SK-N-SH (cell line): ENCODE data around the gene RFPL1. TPM values are rescaled to one million over a fixed set of nuclear protein-coding genes. Genes with fewer than 3 reads are reported as not detected.

Source experiments
- CTCF ChIA-PET: fragments of 300-600, 350-600 bp; formaldehyde crosslinking; extraction: SDS; loops from one replicate; lab custom pipeline; 2021; lab: Yijun Ruan, JAX
- POLR2A ChIA-PET: fragments of 350-600 bp; sonication (Branson Sonifier 250); formaldehyde crosslinking; extraction: SDS; loops from one replicate; lab custom pipeline; 2020; ENCODE audit warnings: antibody characterized with exemption, inconsistent platforms; lab: Yijun Ruan, JAX
- DNase-seq: peaks from one replicate; pipeline ENCODE4 v3.0.0; 2012
- H2AFZ ChIP-seq: fragments of 200-600 bp; sonication (generic); 2 replicates; pipeline ENCODE4 v1.8.1; 2016; ENCODE audit warnings: antibody characterized with exemption, mild to moderate bottlenecking, low read depth
- H3F3A ChIP-seq: fragments of 200-600 bp; sonication (generic); replicated peaks from 2 replicates; pipeline ENCODE3; 2016; ENCODE audit warnings: antibody characterized with exemption, mild to moderate bottlenecking; ENCODE audit not compliant: insufficient read depth
- H3K27ac ChIP-seq, 2 experiments: fragments of 200-500 bp in 1 of 2; fragments of 200-600 bp in 1 of 2; sonication (Bioruptor generic) in 1 of 2; sonication (generic), shearing (Covaris generic) in 1 of 2; 2 replicates each; pipeline versions ENCODE4 v1.5.1 to v1.6.1; 2014 to 2016; ENCODE audit warnings: low read depth in 2 of 2, inconsistent platforms in 1 of 2, low read length in 1 of 2, mild to moderate bottlenecking in 1 of 2, mixed read lengths in 1 of 2
- H3K27me3 ChIP-seq: fragments of 200-600 bp; sonication (generic), shearing (Covaris generic); 2 replicates; pipeline ENCODE4 v1.6.1; 2016; ENCODE audit warnings: mixed run types; ENCODE audit not compliant: insufficient read depth
- H3K36me3 ChIP-seq, 2 experiments: fragments of 200-500 bp in 1 of 2; fragments of 200-600 bp in 1 of 2; sonication (Bioruptor generic) in 1 of 2; sonication (generic) in 1 of 2; replicated peaks in 1 of 2; 2 replicates each; pipeline versions ENCODE3 to v1.5.1; 2014 to 2016; ENCODE audit warnings: low read length in 1 of 2, mild to moderate bottlenecking in 1 of 2; ENCODE audit not compliant: insufficient read depth in 2 of 2, control insufficient read depth in 1 of 2
- H3K4me1 ChIP-seq, 2 experiments: fragments of 200-500 bp in 1 of 2; fragments of 200-600 bp in 1 of 2; sonication (Bioruptor generic) in 1 of 2; sonication (generic), shearing (Covaris generic) in 1 of 2; 2 replicates each; pipeline versions ENCODE4 v1.5.1 to v1.6.1; 2014 to 2016; ENCODE audit warnings: low read depth in 1 of 2, low read length in 1 of 2, mixed run types in 1 of 2; ENCODE audit not compliant: insufficient read depth in 2 of 2, control insufficient read depth in 1 of 2
- H3K4me2 ChIP-seq: fragments of 200-600 bp; sonication (generic), shearing (Covaris generic); 2 replicates; pipeline ENCODE4 v1.6.1; 2017; ENCODE audit warnings: mixed run types
- H3K4me3 ChIP-seq, 2 experiments: fragments of 200-500 bp in 1 of 2; fragments of 200-600 bp in 1 of 2; sonication (Bioruptor generic) in 1 of 2; sonication (generic), shearing (Covaris generic) in 1 of 2; 2 replicates each; pipeline versions ENCODE4 v1.5.1 to v1.8.1; 2014 to 2016; ENCODE audit warnings: low read depth in 2 of 2, inconsistent platforms in 1 of 2, low read length in 1 of 2, mild to moderate bottlenecking in 1 of 2, mixed read lengths in 1 of 2, moderate library complexity in 1 of 2
- H3K79me2 ChIP-seq: fragments of 200-600 bp; sonication (generic); 2 replicates; pipeline ENCODE4 v1.8.1; 2017; ENCODE audit warnings: mild to moderate bottlenecking; ENCODE audit not compliant: insufficient read depth
- H3K9ac ChIP-seq: fragments of 200-600 bp; sonication (generic); 2 replicates; pipeline ENCODE4 v1.6.1; 2017; ENCODE audit warnings: mixed run types
- H3K9me2 ChIP-seq: fragments of 200-600 bp; sonication (generic); 2 replicates; pipeline ENCODE4 v1.6.1; 2017; ENCODE audit warnings: mixed run types
- H3K9me3 ChIP-seq: fragments of 200-600 bp; sonication (generic); 2 replicates; pipeline ENCODE4 v1.6.1; 2017; ENCODE audit warnings: mixed run types, mild to moderate bottlenecking, moderate library complexity
- H4K20me1 ChIP-seq: fragments of 200-600 bp; sonication (generic); 2 replicates; pipeline ENCODE4 v1.6.1; 2017; ENCODE audit warnings: mild to moderate bottlenecking, mixed run types; ENCODE audit not compliant: insufficient read depth
- EP300 ChIP-seq, 2 experiments: IDR thresholded peaks; 2 replicates each; pipeline versions ENCODE4 v1.4.0 to v1.6.1; 2012; ENCODE audit warnings: borderline replicate concordance in 1 of 2, low read depth in 1 of 2, low read length in 1 of 2
- EZH2phosphoT487 ChIP-seq: fragments of 200-600 bp; sonication (generic); IDR thresholded peaks from 2 replicates; pipeline ENCODE4 v1.6.1; 2017; ENCODE audit warnings: low read depth, mixed run types, mild to moderate bottlenecking, antibody characterized with exemption, moderate library complexity, borderline replicate concordance
- FOXJ3 ChIP-seq: sonication (generic); formaldehyde crosslinking; IDR thresholded peaks from 2 replicates; pipeline ENCODE4 v1.5.1; 2020; ENCODE audit warnings: mild to moderate bottlenecking, missing genetic modification reagents
- FOXM1 ChIP-seq: IDR thresholded peaks from 2 replicates; pipeline ENCODE4 v1.4.0; 2012; ENCODE audit warnings: low read depth, mild to moderate bottlenecking
- GABPA ChIP-seq: IDR thresholded peaks from 2 replicates; pipeline ENCODE4 v1.4.0; 2012; ENCODE audit warnings: low read depth, mild to moderate bottlenecking
- JUND ChIP-seq: IDR thresholded peaks from 2 replicates; pipeline ENCODE4 v1.4.0; 2012
- MXI1 ChIP-seq: IDR thresholded peaks from 2 replicates; pipeline ENCODE4 v1.6.1; 2012; ENCODE audit warnings: mild to moderate bottlenecking, low read depth, low read length, improper control_type of control experiment
- NFIC ChIP-seq: IDR thresholded peaks from 2 replicates; pipeline ENCODE4 v1.4.0; 2012; ENCODE audit warnings: borderline replicate concordance
- NRF1 ChIP-seq: IDR thresholded peaks from 2 replicates; pipeline ENCODE4 v1.6.1; 2012; ENCODE audit warnings: low read depth, mild to moderate bottlenecking, low read length
- POLR2AphosphoS5 ChIP-seq: IDR thresholded peaks from 2 replicates; pipeline ENCODE4 v1.6.1; 2012; ENCODE audit warnings: low read depth, low read length
- TAF1 ChIP-seq: IDR thresholded peaks from 2 replicates; pipeline ENCODE4 v1.6.1; 2012; ENCODE audit warnings: low read depth, mild to moderate bottlenecking, low read length, moderate library complexity, borderline replicate concordance
- YY1 ChIP-seq: IDR thresholded peaks from 2 replicates; pipeline ENCODE4 v1.4.0; 2012; ENCODE audit warnings: low read depth, mild to moderate bottlenecking
- ZBTB33 ChIP-seq: IDR thresholded peaks from 2 replicates; pipeline ENCODE4 v1.4.0; 2012; ENCODE audit warnings: low read depth, borderline replicate concordance
- WGBS: methylation state at CpG from one replicate; pipeline ENCODE4 v1.1.6; 2017; ENCODE audit warnings: low lambda C conversion rate; 5-methylcytosine and 5-hydroxymethylcytosine counted together
- polyA plus RNA-seq, 3 experiments: library from polyadenylated mRNA; depleted of rRNA; stranded (reverse); fragments of >200 nt; gene quantifications; 2 replicates each; pipeline ENCODE4 v1.2.3, GENCODE V29; 2012
- TF ChIP-seq, protein P1 (sequence below): IDR thresholded peaks from 2 replicates; pipeline ENCODE4 v1.4.0; 2012; ENCODE audit warnings: low read depth, borderline replicate concordance
- TF ChIP-seq, protein P2 (sequence below): fragments of 150-350 bp; IDR thresholded peaks from 2 replicates; pipeline ENCODE4 v1.6.1; 2017; ENCODE audit warnings: antibody characterized with exemption, low read length, low read depth, borderline replicate concordance
- TF ChIP-seq, protein P3 (sequence below): IDR thresholded peaks from 2 replicates; pipeline ENCODE4; 2012

Gene RFPL1
- polyA plus RNA-seq, 1 of the 3 experiments (the other 2 are of a cell fraction): not detected

- ChIA-PET CTCF (interaction anchor here (0.7 kb wide), 1 partner anchor 11 kb away, joined by 3 read pairs; no protein-coding TSS in a partner anchor), POLR2A (no interaction called here)
- Histone ChIP-seq H3K79me2 (no peaks in the 10 kb centered on the region), H3K27ac (no peak overlapping the region), H4K20me1 (no peaks in the 10 kb centered on the region), H3K9me2 (no peaks in the 10 kb centered on the region), H2AFZ (no peak overlapping the region), H3K4me1 (peaks cover 0 to 8% of the 10 kb centered on the region in 2 experiments; a peak in 1 of 4 replicates), H3K4me2 (no peak overlapping the region), H3K36me3 (no peaks in the 10 kb centered on the region), H3K9ac (no peak overlapping the region), H3F3A (no peaks in the 10 kb centered on the region), H3K27me3 (no peaks in the 10 kb centered on the region), H3K9me3 (no peaks in the 10 kb centered on the region), H3K4me3 (no peak overlapping the region)
- WGBS: 50% methylated on average over 3 of the region's 9 CpGs
- TF ChIP-seq, protein P1, sequence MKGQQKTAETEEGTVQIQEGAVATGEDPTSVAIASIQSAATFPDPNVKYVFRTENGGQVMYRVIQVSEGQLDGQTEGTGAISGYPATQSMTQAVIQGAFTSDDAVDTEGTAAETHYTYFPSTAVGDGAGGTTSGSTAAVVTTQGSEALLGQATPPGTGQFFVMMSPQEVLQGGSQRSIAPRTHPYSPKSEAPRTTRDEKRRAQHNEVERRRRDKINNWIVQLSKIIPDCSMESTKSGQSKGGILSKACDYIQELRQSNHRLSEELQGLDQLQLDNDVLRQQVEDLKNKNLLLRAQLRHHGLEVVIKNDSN: no peak
- DNase-seq: no peak
These were observed 21.4 kb downstream of the RFPL1 start for GRCh38 chr22:29459773-29460172.

GRCh38 chr22:29461263-29461662 lies 22.9 kb downstream of the RFPL1 start:
- Histone ChIP-seq H3F3A (no peaks in the 10 kb centered on the region), H3K4me3 (no peak overlapping the region), H3K79me2 (no peaks in the 10 kb centered on the region), H3K9ac (no peak overlapping the region), H3K9me3 (no peaks in the 10 kb centered on the region), H2AFZ (no peak overlapping the region), H3K27me3 (no peaks in the 10 kb centered on the region), H3K27ac (no peak overlapping the region), H3K9me2 (no peaks in the 10 kb centered on the region), H4K20me1 (no peaks in the 10 kb centered on the region), H3K4me1 (peaks cover 0 to 6% of the 10 kb centered on the region in 2 experiments; a peak in 1 of 4 replicates), H3K36me3 (no peaks in the 10 kb centered on the region), H3K4me2 (no peak overlapping the region)
- CTCF ChIA-PET: no interaction called here
- TF ChIP-seq EP300 (IDR thresholded peaks at IDR 0.05; ENCODE audit: borderline replicate concordance in 1 of 2, low read depth in 1 of 2, low read length in 1 of 2) (no peak), GABPA (no peak), NRF1 (no peak), NFIC (no peak), ZBTB33 (no peak), POLR2AphosphoS5 (no peak), JUND (no peak), FOXM1 (no peak), MXI1 (no peak), FOXJ3 (CRISPR knock-in tag) (no peak), YY1 (no peak), TAF1 (no peak), EZH2phosphoT487 (no peak)
- TF ChIP-seq, protein P2, sequence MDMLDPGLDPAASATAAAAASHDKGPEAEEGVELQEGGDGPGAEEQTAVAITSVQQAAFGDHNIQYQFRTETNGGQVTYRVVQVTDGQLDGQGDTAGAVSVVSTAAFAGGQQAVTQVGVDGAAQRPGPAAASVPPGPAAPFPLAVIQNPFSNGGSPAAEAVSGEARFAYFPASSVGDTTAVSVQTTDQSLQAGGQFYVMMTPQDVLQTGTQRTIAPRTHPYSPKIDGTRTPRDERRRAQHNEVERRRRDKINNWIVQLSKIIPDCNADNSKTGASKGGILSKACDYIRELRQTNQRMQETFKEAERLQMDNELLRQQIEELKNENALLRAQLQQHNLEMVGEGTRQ: no peak
- TF ChIP-seq, protein P3, sequence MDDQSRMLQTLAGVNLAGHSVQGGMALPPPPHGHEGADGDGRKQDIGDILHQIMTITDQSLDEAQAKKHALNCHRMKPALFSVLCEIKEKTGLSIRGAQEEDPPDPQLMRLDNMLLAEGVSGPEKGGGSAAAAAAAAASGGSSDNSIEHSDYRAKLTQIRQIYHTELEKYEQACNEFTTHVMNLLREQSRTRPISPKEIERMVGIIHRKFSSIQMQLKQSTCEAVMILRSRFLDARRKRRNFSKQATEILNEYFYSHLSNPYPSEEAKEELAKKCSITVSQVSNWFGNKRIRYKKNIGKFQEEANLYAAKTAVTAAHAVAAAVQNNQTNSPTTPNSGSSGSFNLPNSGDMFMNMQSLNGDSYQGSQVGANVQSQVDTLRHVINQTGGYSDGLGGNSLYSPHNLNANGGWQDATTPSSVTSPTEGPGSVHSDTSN: no peak
- no peak for DNase-seq
- POLR2A ChIA-PET: interaction anchor here (0.9 kb wide), 1 partner anchor 19 kb away, joined by 4 read pairs; the partner anchor contains the start of gene NEFH
- WGBS: 80% methylated on average over 5 of the region's 5 CpGs
